K562 treated with DMSO at 1 percent for 24 hours (cell line): ENCODE measurements around the gene IGF2BP1. TPM values are rescaled to one million over a fixed set of nuclear protein-coding genes. Genes with fewer than 3 reads are reported as not detected.

Source experiments
- total RNA-seq: library from RNA; unstranded; fragments of 300-600 nt; gene quantifications from 2 replicates; pipeline ENCODE4 v1.2.3, GENCODE V29; 2022; ENCODE audit warnings: low read depth; ENCODE audit not compliant: insufficient read depth

IGF2BP1 gene
- 23.4 and 24.4 TPM in 2 replicates for total RNA-seq

GRCh38 chr17:48997103-48997826 lies at the start of gene IGF2BP1:
TSS of gene IGF2BP1 (plus strand) at chr17:48997385. CDS start at chr17:48997746, 361 bp downstream.

Other genes with a start within 250 kb of the IGF2BP1 start
- gene TTLL6, start 180.2 kb upstream of the IGF2BP1 start, total RNA-seq = not detected in 2 replicates
- gene CALCOCO2, start 166.3 kb upstream of the IGF2BP1 start, total RNA-seq = 57.5 and 58.3 TPM in 2 replicates
- gene ATP5MC1, start 104.6 kb upstream of the IGF2BP1 start, total RNA-seq = 97.2 and 114 TPM in 2 replicates
- gene UBE2Z, start 89.0 kb upstream of the IGF2BP1 start, total RNA-seq = 54.2 and 59.1 TPM in 2 replicates
- 129 and 145 TPM in 2 replicates for gene SNF8, start 52.5 kb upstream of the IGF2BP1 start, total RNA-seq
- gene GIP, start 28.8 kb upstream of the IGF2BP1 start, total RNA-seq = not detected in 2 replicates
- gene B4GALNT2, start 135.4 kb downstream of the IGF2BP1 start, total RNA-seq = not detected in 2 replicates
- not detected in 2 replicates for gene GNGT2, start 213.2 kb downstream of the IGF2BP1 start, total RNA-seq
- gene ABI3, start 213.3 kb downstream of the IGF2BP1 start, total RNA-seq = not detected in 2 replicates
- gene PHOSPHO1, start 233.4 kb downstream of the IGF2BP1 start, total RNA-seq = 0.44 TPM in 1 of 2 replicates, not detected in the other